ENCODE measurements around the gene NFU1.

The NFU1 gene

GRCh38 chr2:69436938-69437750 lies at the start of gene NFU1:
NFU1 (minus strand) TSS chr2:69437435; CDS start chr2:69437422, 13 bp downstream.
- DNase-seq (ENCODE audit: low read depth in 2 of 2, low spot score in 1 of 2), result peak; percentile 62 to 72

GRCh38 chr2:69483696-69484095 lies 46.5 kb upstream of the NFU1 start:
- DNase-seq (ENCODE audit: low read depth in 2 of 2, low spot score in 1 of 2), result no peak

GRCh38 chr2:69483024-69483423 lies 45.8 kb upstream of the NFU1 start:
- DNase-seq (ENCODE audit: low read depth in 2 of 2, low spot score in 1 of 2), result no peak

- no peak for DNase-seq (ENCODE audit: low read depth in 2 of 2, low spot score in 1 of 2)
These were observed 45.2 kb upstream of the NFU1 start for GRCh38 chr2:69482471-69482870.

- no peak for DNase-seq (ENCODE audit: low read depth in 2 of 2, low spot score in 1 of 2)
These were observed 44.2 kb upstream of the NFU1 start for GRCh38 chr2:69481421-69481820.

- DNase-seq (ENCODE audit: low read depth in 2 of 2, low spot score in 1 of 2), result no peak
These were observed 40.4 kb upstream of the NFU1 start for GRCh38 chr2:69477627-69478026.

GRCh38 chr2:69474688-69475087 lies 37.5 kb upstream of the NFU1 start:
- no peak for DNase-seq (ENCODE audit: low read depth in 2 of 2, low spot score in 1 of 2)

- DNase-seq (ENCODE audit: low read depth in 2 of 2, low spot score in 1 of 2), result no peak
These were observed 34.6 kb upstream of the NFU1 start for GRCh38 chr2:69471793-69472192.

- DNase-seq (ENCODE audit: low read depth in 2 of 2, low spot score in 1 of 2), result no peak
These were observed 33.7 kb upstream of the NFU1 start for GRCh38 chr2:69470911-69471310.

GRCh38 chr2:69469784-69470183 lies 32.5 kb upstream of the NFU1 start:
- no peak for DNase-seq (ENCODE audit: low read depth in 2 of 2, low spot score in 1 of 2)

GRCh38 chr2:69469375-69469774 lies 32.1 kb upstream of the NFU1 start:
- DNase-seq (ENCODE audit: low read depth in 2 of 2, low spot score in 1 of 2), result no peak

GRCh38 chr2:69466728-69467127 lies 29.5 kb upstream of the NFU1 start:
- no peak for DNase-seq (ENCODE audit: low read depth in 2 of 2, low spot score in 1 of 2)

GRCh38 chr2:69465513-69466456 lies 28.6 kb upstream of the NFU1 start:
- DNase-seq (ENCODE audit: low read depth in 2 of 2, low spot score in 1 of 2), result no peak

- no peak for DNase-seq (ENCODE audit: low read depth in 2 of 2, low spot score in 1 of 2)
These were observed 27.3 kb upstream of the NFU1 start for GRCh38 chr2:69464575-69464974.

GRCh38 chr2:69462780-69463179 lies 25.5 kb upstream of the NFU1 start:
- no peak for DNase-seq (ENCODE audit: low read depth in 2 of 2, low spot score in 1 of 2)

- no peak for DNase-seq (ENCODE audit: low read depth in 2 of 2, low spot score in 1 of 2)
These were observed 24.2 kb upstream of the NFU1 start for GRCh38 chr2:69461404-69461803.

GRCh38 chr2:69459936-69460335 lies 22.7 kb upstream of the NFU1 start:
- no peak for DNase-seq (ENCODE audit: low read depth in 2 of 2, low spot score in 1 of 2)

- DNase-seq (ENCODE audit: low read depth in 2 of 2, low spot score in 1 of 2), result no peak
These were observed 19.8 kb upstream of the NFU1 start for GRCh38 chr2:69456950-69457445.

- DNase-seq (ENCODE audit: low read depth in 2 of 2, low spot score in 1 of 2), result no peak
These were observed 18.9 kb upstream of the NFU1 start for GRCh38 chr2:69456154-69456553.

GRCh38 chr2:69454976-69455375 lies 17.7 kb upstream of the NFU1 start:
- DNase-seq (ENCODE audit: low read depth in 2 of 2, low spot score in 1 of 2), result no peak

- no peak for DNase-seq (ENCODE audit: low read depth in 2 of 2, low spot score in 1 of 2)
These were observed 16.4 kb upstream of the NFU1 start for GRCh38 chr2:69453475-69454129.

Measured in stimulated activated CD8-positive, alpha-beta memory T cell treated with anti-CD3 and anti-CD28 coated beads, Interleukin-4, amount 100 ng/mL, for 1 hour (primary cell).